Right lobe of liver (tissue), 6 donors: ENCODE measurements around the gene LIN7B. TPM values are rescaled to one million over a fixed set of nuclear protein-coding genes. Genes with fewer than 3 reads are reported as not detected.

Experiments
- ATAC-seq, 4 donors: fragments of 200-7000 bp; cut with Tn5 transposase; one replicate each; pipeline ENCODE4 v1.9.1; 2020; ENCODE audit warnings: mild to moderate bottlenecking in 4 of 4, moderate library complexity in 4 of 4
- DNase-seq, 3 donors: peaks; one replicate each; pipeline ENCODE4 v3.0.0-alpha.2; 2020
- H3K27ac ChIP-seq, 3 donors: fragments of 200-600 bp; one replicate each; pipeline ENCODE4 v1.8.0; 2022
- H3K27me3 ChIP-seq, 2 donors: fragments of 200-600 bp; one replicate each; pipeline ENCODE4 v1.8.0; 2022
- H3K36me3 ChIP-seq, 4 donors: fragments of 200-600 bp; sonication (generic) in 1 of 4; one replicate each; pipeline versions ENCODE4 v1.5.1 to v1.8.0; 2017 to 2022; ENCODE audit warnings: control low read depth in 1 of 4
- H3K4me1 ChIP-seq, 4 donors: fragments of 200-600 bp; sonication (generic) in 1 of 4; one replicate each; pipeline versions ENCODE4 v1.5.1 to v1.8.0; 2017 to 2022; ENCODE audit warnings: control low read depth in 1 of 4
- H3K4me3 ChIP-seq, 3 donors: fragments of 200-600 bp; one replicate each; pipeline ENCODE4 v1.8.0; 2022
- H3K9me3 ChIP-seq, 4 donors: fragments of 200-600 bp; sonication (generic) in 1 of 4; one replicate each; pipeline versions ENCODE4 v1.5.1 to v1.8.0; 2017 to 2022; ENCODE audit warnings: control low read depth in 1 of 4
- CTCF ChIP-seq, 4 donors: fragments of 200-600 bp in 3 of 4; fragments of 450-650 bp in 1 of 4; IDR thresholded peaks; one replicate each; pipeline versions ENCODE4 v1.5.1 to v1.8.0; 2016 to 2022; ENCODE audit warnings: antibody characterized with exemption in 4 of 4, mild to moderate bottlenecking in 2 of 4
- POLR2A ChIP-seq: fragments of 450-650 bp; IDR thresholded peaks from one replicate; pipeline ENCODE4 v1.6.1; 2017; ENCODE audit warnings: antibody characterized with exemption, mild to moderate bottlenecking
- WGBS: methylation state at CpG from one replicate; pipeline ENCODE4 v1.1.6; 2018; ENCODE audit warnings: low coverage, low lambda C conversion rate; ENCODE audit not compliant: insufficient coverage; ENCODE audit errors: missing lambda C conversion rate; 5-methylcytosine and 5-hydroxymethylcytosine counted together
- intact Hi-C, 2 donors: fragments of 100-400 bp; cut with DNase I; formaldehyde crosslinking; loops; one replicate each; pipeline versions ENCODE4 v1.11.2 to v1.14.1; 2022
- small RNA-seq, 2 experiments: library from RNA; depleted of rRNA; stranded (forward); fragments of <200 nt; gene quantifications; one replicate each; pipeline ENCODE3, GENCODE V24; 2016
- total RNA-seq, 6 experiments: library from RNA; depleted of rRNA in 2 of 6; stranded (reverse); fragments of >200 nt in 2 of 6; fragmentation: NEBNext Ultra II Directional in 3 of 6; extraction: Animal tissue kit (Norgen Biotek cat#: 25700) in 3 of 6; gene quantifications; one replicate each; pipeline versions ENCODE4 v1.1.0 to v1.2.4, GENCODE V29; 2016 to 2023
- donor health status: DM: no; HTN: yes; CAD: no.
- donor health status: DM: no; HTN: no; CAD: no.
- donor health status: DM: no; HTN: no; CAD: no.
- donor health status: DM: no; HTN: yes; CAD: no.
- donor health status: DM: no; HTN: yes; CAD: no.

LIN7B gene
- total RNA-seq, 6 experiments from 2014 or later = 1.5 to 4.3 (median 2.4) TPM

- ATAC-seq = no peak
- TF ChIP-seq CTCF (IDR thresholded peaks at IDR 0.05) = no peak
- TF ChIP-seq POLR2A = no peak
- WGBS = 61% methylated on average over 13 of the region's 24 CpGs
- no peaks in the 10 kb centered on the region for H3K9me3 ChIP-seq
- DNase-seq = no peak
- no peaks in the 10 kb centered on the region for H3K36me3 ChIP-seq
- H3K27ac ChIP-seq = no peak overlapping the region
- no peaks in the 10 kb centered on the region for H3K27me3 ChIP-seq
- H3K4me1 ChIP-seq = peaks cover 0 to 1% (median 0%) of the 10 kb centered on the region in 4 donors
- no peak overlapping the region for H3K4me3 ChIP-seq
- intact Hi-C loops = no loop called here
These were observed 51.1 kb downstream of the LIN7B start for GRCh38 chr19:49165111-49165750.

GRCh38 chr19:49165865-49166301 lies 51.7 kb downstream of the LIN7B start:
- intact Hi-C loops = no loop called here
- no peaks in the 10 kb centered on the region for H3K9me3 ChIP-seq
- no peak for TF ChIP-seq POLR2A
- no peak for TF ChIP-seq CTCF (IDR thresholded peaks at IDR 0.05)
- no peaks in the 10 kb centered on the region for H3K27me3 ChIP-seq
- H3K4me1 ChIP-seq = peaks cover 0 to 8% (median 0%) of the 10 kb centered on the region in 4 donors
- no peak overlapping the region for H3K27ac ChIP-seq
- 72% methylated on average over 2 of the region's 30 CpGs for WGBS
- no peaks in the 10 kb centered on the region for H3K36me3 ChIP-seq
- DNase-seq = no peak
- ATAC-seq = peak in 1 of 4 donors; percentile 41
- no peak overlapping the region for H3K4me3 ChIP-seq

GRCh38 chr19:49167857-49168409 lies 53.8 kb downstream of the LIN7B start:
- Histone ChIP-seq H3K9me3 (no peaks in the 10 kb centered on the region), H3K36me3 (no peaks in the 10 kb centered on the region), H3K27ac (no peak overlapping the region), H3K4me3 (no peak overlapping the region), H3K27me3 (no peaks in the 10 kb centered on the region), H3K4me1 (peaks cover 0 to 8% (median 0%) of the 10 kb centered on the region in 4 donors)
- 90% methylated on average over 12 of the region's 25 CpGs for WGBS
- DNase-seq (no peak), ATAC-seq (peak in 1 of 4 donors; percentile 25)
- TF ChIP-seq POLR2A (no peak), CTCF (IDR thresholded peaks at IDR 0.05) (no peak)
- intact Hi-C loops = no loop called here

Small RNAs within 50 kb of the gene (small RNA-seq; reads per million reads assigned to genes)
- gene RN7SL708P = 0 reads per million in 2 experiments

Other genes with a start within 250 kb of the LIN7B start
- 10 to 100 TPM in 4 of 6 experiments, 1 to 10 TPM in 2; 5.7 to 25.6 (median 12.0) TPM for gene PLEKHA4, start 245.8 kb upstream of the LIN7B start, total RNA-seq
- gene PPP1R15A, start 241.9 kb upstream of the LIN7B start, total RNA-seq = 10 to 100 TPM in 4 of 6 experiments, 1 to 10 TPM in 2; 4.5 to 25.6 (median 12.2) TPM
- not detected for gene TULP2, start 215.6 kb upstream of the LIN7B start, total RNA-seq
- gene NUCB1, start 214.1 kb upstream of the LIN7B start, total RNA-seq = 100 to 1,000 TPM; 306 to 376 (median 349) TPM
- under 1 TPM in 1 of 6 experiments, not detected in 5; 0.29 TPM for gene DHDH, start 180.7 kb upstream of the LIN7B start, total RNA-seq
- gene BAX, start 159.5 kb upstream of the LIN7B start, total RNA-seq = 10 to 100 TPM; 15.9 to 54.1 (median 30.8) TPM
- gene FTL, start 149.1 kb upstream of the LIN7B start, total RNA-seq = over 10,000 TPM in 3 of 6 experiments, 1,000 to 10,000 TPM in 3; 5,005 to 19,229 (median 10,447) TPM
- gene GYS1, start 121.1 kb upstream of the LIN7B start, total RNA-seq = 10 to 100 TPM in 2 of 6 experiments, 1 to 10 TPM in 4; 4.7 to 12.5 (median 8.9) TPM
- 10 to 100 TPM; 22.8 to 66.7 (median 32.3) TPM for gene RUVBL2, start 120.5 kb upstream of the LIN7B start, total RNA-seq
- not detected for gene LHB, start 97.3 kb upstream of the LIN7B start, total RNA-seq
- not detected for gene CGB3, start 90.0 kb upstream of the LIN7B start, total RNA-seq
- gene CGB2, start 82.5 kb upstream of the LIN7B start, total RNA-seq = not detected
- gene CGB1, start 77.5 kb upstream of the LIN7B start, total RNA-seq = not detected
- not detected for gene CGB5, start 70.5 kb upstream of the LIN7B start, total RNA-seq
- gene CGB8, start 65.3 kb upstream of the LIN7B start, total RNA-seq = not detected
- gene CGB7, start 56.6 kb upstream of the LIN7B start, total RNA-seq = not detected
- not detected for gene NTF4, start 49.6 kb upstream of the LIN7B start, total RNA-seq
- not detected for gene KCNA7, start 41.7 kb upstream of the LIN7B start, total RNA-seq
- gene SNRNP70, start 28.9 kb upstream of the LIN7B start, total RNA-seq = 100 to 1,000 TPM in 5 of 6 experiments, 10 to 100 TPM in 1; 80.8 to 187 (median 123) TPM
- 1 to 10 TPM in 5 of 6 experiments, under 1 TPM in 1; 0.73 to 8.1 (median 1.5) TPM for gene C19orf73, start 4.8 kb downstream of the LIN7B start, total RNA-seq
- 1 to 10 TPM; 1.8 to 6.6 (median 3.1) TPM for gene PPFIA3, start 5.2 kb downstream of the LIN7B start, total RNA-seq
- gene HRC, start 41.0 kb downstream of the LIN7B start, total RNA-seq = under 1 TPM in 4 of 6 experiments, not detected in 2; 0.18 to 0.68 (median 0.19) TPM
- gene TRPM4, start 43.4 kb downstream of the LIN7B start, total RNA-seq = 10 to 100 TPM in 5 of 6 experiments, 1 to 10 TPM in 1; 9.2 to 31.1 (median 14.3) TPM
- 1 to 10 TPM in 4 of 6 experiments, under 1 TPM in 2; 0.25 to 4.6 (median 2.4) TPM for gene SLC6A16, start 210.8 kb downstream of the LIN7B start, total RNA-seq
- 1 to 10 TPM; 1.1 to 5.0 (median 3.5) TPM for gene CD37, start 221.0 kb downstream of the LIN7B start, total RNA-seq
- gene TEAD2, start 248.0 kb downstream of the LIN7B start, total RNA-seq = 1 to 10 TPM; 3.3 to 8.9 (median 5.3) TPM
- not detected for gene DKKL1, start 249.5 kb downstream of the LIN7B start, total RNA-seq